HL-60 (cell line): ENCODE data around the gene CELF2.

Experiments
- DNase-seq, 2 experiments: peaks; one replicate each; pipeline ENCODE4 v3.0.0-alpha.2; 2010 to 2020; ENCODE audit warnings: low read depth in 1 of 2, low spot score in 1 of 2
- H3K27ac ChIP-seq: fragments of 250-450 bp; sonication (Bioruptor Pico); replicated peaks from 2 replicates; pipeline ENCODE4 v1.5.1; 2020; ENCODE audit warnings: mild to moderate bottlenecking, moderate library complexity
- H3K27me3 ChIP-seq: fragments of 250-450 bp; sonication (Bioruptor Pico); 2 replicates; pipeline ENCODE4 v1.5.1; 2021; ENCODE audit warnings: mild to moderate bottlenecking, moderate library complexity; ENCODE audit not compliant: insufficient read depth, poor library complexity, severe bottlenecking
- H3K4me3 ChIP-seq: replicated peaks from 2 replicates; pipeline ENCODE4 v1.5.1; 2011; ENCODE audit warnings: mild to moderate bottlenecking, control low read depth, low read length; ENCODE audit not compliant: insufficient read depth
- CTCF ChIP-seq: IDR thresholded peaks from one replicate; pipeline ENCODE4 v1.5.1; 2011; ENCODE audit warnings: low read length, control low read depth, inconsistent platforms; ENCODE audit not compliant: insufficient read depth
- GABPA ChIP-seq: IDR thresholded peaks from 2 replicates; pipeline ENCODE4 v1.6.1; 2012; ENCODE audit warnings: low read depth
- POLR2AphosphoS5 ChIP-seq: IDR thresholded peaks from 2 replicates; pipeline ENCODE4 v1.6.1; 2012; ENCODE audit warnings: low read depth
- REST ChIP-seq: IDR thresholded peaks from 2 replicates; pipeline ENCODE4 v1.6.1; 2012; ENCODE audit warnings: low read depth; ENCODE audit not compliant: insufficient replicate concordance
- SPI1 ChIP-seq: IDR thresholded peaks from 2 replicates; pipeline ENCODE4 v1.6.1; 2012; ENCODE audit warnings: low read depth, mild to moderate bottlenecking, borderline replicate concordance

CELF2 gene

GRCh38 chr10:11252887-11253286 is 235.2 kb downstream of the CELF2 start:
- no peak for DNase-seq
- no peak for TF ChIP-seq GABPA
- TF ChIP-seq POLR2AphosphoS5, result no peak
- no peak for TF ChIP-seq CTCF
- no peak for TF ChIP-seq REST
- no peak for TF ChIP-seq SPI1
- Histone ChIP-seq H3K27ac (no peak overlapping the region), H3K4me3 (no peak overlapping the region), H3K27me3 (no peaks in the 10 kb centered on the region)

- no peak overlapping the region for H3K27ac ChIP-seq
- no peaks in the 10 kb centered on the region for H3K27me3 ChIP-seq
- DNase-seq, result no peak
- TF ChIP-seq GABPA (no peak), REST (no peak), CTCF (no peak), POLR2AphosphoS5 (no peak), SPI1 (no peak)
- H3K4me3 ChIP-seq, result no peak overlapping the region
Measured at GRCh38 chr10:11253385-11254002, 235.8 kb downstream of the CELF2 start.

GRCh38 chr10:11255156-11255555 is 237.5 kb downstream of the CELF2 start:
- Histone ChIP-seq H3K4me3 (no peak overlapping the region), H3K27ac (no peak overlapping the region), H3K27me3 (no peaks in the 10 kb centered on the region)
- DNase-seq, result no peak
- TF ChIP-seq CTCF, result no peak
- TF ChIP-seq POLR2AphosphoS5, result no peak
- TF ChIP-seq GABPA, result no peak
- TF ChIP-seq SPI1, result no peak
- TF ChIP-seq REST, result no peak
